ENCODE data around the gene NUP37.

DNA sequence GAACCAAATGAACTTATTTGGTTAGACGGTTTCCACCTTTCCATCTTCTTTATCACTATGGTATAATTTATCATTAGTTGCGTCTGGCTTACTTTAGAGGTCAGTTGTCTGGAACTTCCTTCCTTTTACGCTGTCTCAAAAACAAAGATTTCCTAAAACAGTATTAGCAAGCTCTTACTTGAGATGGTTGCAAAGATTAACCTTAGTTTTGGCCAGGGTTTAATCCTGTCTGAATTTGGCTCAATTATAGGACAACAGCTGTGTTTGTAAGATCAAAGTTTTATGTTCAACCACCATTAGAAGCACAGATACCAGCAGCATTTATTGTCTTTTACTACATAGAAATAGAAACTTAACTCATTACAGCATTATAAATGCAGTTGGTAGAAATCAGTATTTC is 50.2 kb downstream of the NUP37 start:
- TF ChIP-seq, protein P1, sequence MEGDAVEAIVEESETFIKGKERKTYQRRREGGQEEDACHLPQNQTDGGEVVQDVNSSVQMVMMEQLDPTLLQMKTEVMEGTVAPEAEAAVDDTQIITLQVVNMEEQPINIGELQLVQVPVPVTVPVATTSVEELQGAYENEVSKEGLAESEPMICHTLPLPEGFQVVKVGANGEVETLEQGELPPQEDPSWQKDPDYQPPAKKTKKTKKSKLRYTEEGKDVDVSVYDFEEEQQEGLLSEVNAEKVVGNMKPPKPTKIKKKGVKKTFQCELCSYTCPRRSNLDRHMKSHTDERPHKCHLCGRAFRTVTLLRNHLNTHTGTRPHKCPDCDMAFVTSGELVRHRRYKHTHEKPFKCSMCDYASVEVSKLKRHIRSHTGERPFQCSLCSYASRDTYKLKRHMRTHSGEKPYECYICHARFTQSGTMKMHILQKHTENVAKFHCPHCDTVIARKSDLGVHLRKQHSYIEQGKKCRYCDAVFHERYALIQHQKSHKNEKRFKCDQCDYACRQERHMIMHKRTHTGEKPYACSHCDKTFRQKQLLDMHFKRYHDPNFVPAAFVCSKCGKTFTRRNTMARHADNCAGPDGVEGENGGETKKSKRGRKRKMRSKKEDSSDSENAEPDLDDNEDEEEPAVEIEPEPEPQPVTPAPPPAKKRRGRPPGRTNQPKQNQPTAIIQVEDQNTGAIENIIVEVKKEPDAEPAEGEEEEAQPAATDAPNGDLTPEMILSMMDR (IDR thresholded peaks at IDR 0.05) = no peak
- no peak for TF ChIP-seq POLR2A (IDR thresholded peaks at IDR 0.05)
- no peak for TF ChIP-seq POLR2AphosphoS5 (IDR thresholded peaks at IDR 0.05)
- no peak for TF ChIP-seq EP300 (IDR thresholded peaks at IDR 0.05)
